K562 (cell line): Measurements from ENCODE around the gene MRPS24. TPM values are rescaled to one million over a fixed set of nuclear protein-coding genes. Genes with fewer than 3 reads are reported as not detected.
A peak's percentile ranks its signal among the peaks of the same experiment; 100 is the strongest.

Source experiments
- ATAC-seq: fragments of 200-7000 bp; cut with Tn5 transposase; 3 replicates; pipeline ENCODE4 v1.9.1; 2020; ENCODE audit warnings: moderate library complexity
- BruUV-seq: library from RNA; stranded (reverse); fragments of 400-500 nt; replicated peaks from 2 replicates; lab custom pipeline; 2021; lab: Mats Ljungman, UMichigan
- CTCF ChIA-PET: fragments of 300-600 bp; formaldehyde crosslinking; extraction: SDS; loops from one replicate; lab custom pipeline; 2021; ENCODE audit warnings: low intra/inter-chr PET ratio; lab: Yijun Ruan, JAX
- POLR2A ChIA-PET: fragments of 300-600, 350-650 bp; sonication (Branson Sonifier 250); formaldehyde crosslinking; extraction: SDS; loops from one replicate; lab custom pipeline; 2021; ENCODE audit warnings: antibody characterized with exemption, inconsistent platforms; lab: Yijun Ruan, JAX
- DNase-seq, 4 experiments: peaks; one replicate each; pipeline versions ENCODE4 v3.0.0 to v3.0.0-alpha.2; 2011 to 2018; ENCODE audit warnings: low spot score in 3 of 4, mixed read lengths in 3 of 4; ENCODE audit errors: extremely low read depth in 1 of 4
- FAIRE-seq: peaks from 2 replicates; lab custom pipeline; 2011; peaks lifted over from hg19 to GRCh38; lab: Jason Lieb, UNC
- H2AFZ ChIP-seq: 2 replicates; pipeline ENCODE4 v1.6.0; 2011; ENCODE audit warnings: low read depth, low read length, control low read depth, inconsistent platforms
- H3K27ac ChIP-seq: fragments of 200-600 bp; 3 replicates; pipeline ENCODE4 v1.8.0; 2011; ENCODE audit warnings: low read depth, mild to moderate bottlenecking, control low read depth, inconsistent platforms, low read length, moderate library complexity, mixed read lengths; ENCODE audit errors: extremely low read depth
- H3K27me3 ChIP-seq, 2 experiments: fragments of 300-600 bp in 1 of 2; 2 replicates in 1 of 2; 3 replicates in 1 of 2; pipeline versions ENCODE4 v1.6.0 to v1.8.0; 2011; ENCODE audit warnings: inconsistent platforms in 2 of 2, low read length in 2 of 2, mild to moderate bottlenecking in 1 of 2, mixed read lengths in 1 of 2, moderate library complexity in 1 of 2; ENCODE audit not compliant: control insufficient read depth in 2 of 2, insufficient read depth in 2 of 2
- H3K36me3 ChIP-seq: fragments of 300-600 bp; 3 replicates; pipeline ENCODE4 v1.8.0; 2011; ENCODE audit warnings: mild to moderate bottlenecking, low read length, inconsistent platforms; ENCODE audit not compliant: control insufficient read depth, insufficient read depth
- H3K4me1 ChIP-seq, 2 experiments: fragments of 200-600 bp in 1 of 2; replicated peaks in 1 of 2; 2 replicates in 1 of 2; 3 replicates in 1 of 2; pipeline versions ENCODE4 v1.5.1 to v1.8.0; 2011; ENCODE audit warnings: inconsistent platforms in 2 of 2, low read length in 2 of 2, mild to moderate bottlenecking in 1 of 2, mixed read lengths in 1 of 2, moderate library complexity in 1 of 2; ENCODE audit not compliant: control insufficient read depth in 2 of 2, insufficient read depth in 2 of 2
- H3K4me2 ChIP-seq: 2 replicates; pipeline ENCODE4 v1.6.1; 2011; ENCODE audit warnings: low read length, control low read depth, inconsistent platforms, mixed read lengths; ENCODE audit not compliant: insufficient read depth
- H3K4me3 ChIP-seq: fragments of 200-600 bp; sonication (generic), shearing (Covaris generic); 2 replicates; pipeline ENCODE4 v1.5.1; 2016; ENCODE audit warnings: control low read depth, inconsistent platforms
- H3K79me2 ChIP-seq: fragments of 200-600 bp; 3 replicates; pipeline ENCODE4 v1.8.0; 2011; ENCODE audit warnings: low read length, inconsistent platforms; ENCODE audit not compliant: control insufficient read depth, insufficient read depth
- H3K9ac ChIP-seq, 2 experiments: 2 replicates each; pipeline versions ENCODE4 v1.6.0 to v1.6.1; 2011; ENCODE audit warnings: low read depth in 2 of 2, low read length in 2 of 2, control low read depth in 1 of 2, inconsistent platforms in 1 of 2, mild to moderate bottlenecking in 1 of 2, mixed read lengths in 1 of 2; ENCODE audit not compliant: insufficient read depth in 1 of 2
- H3K9me1 ChIP-seq: one replicate; pipeline ENCODE4 v1.6.0; 2011; ENCODE audit warnings: inconsistent platforms, mild to moderate bottlenecking, low read length, moderate library complexity; ENCODE audit not compliant: control insufficient read depth, insufficient read depth
- H3K9me3 ChIP-seq: replicated peaks from 2 replicates; pipeline ENCODE4 v1.5.1; 2011; ENCODE audit warnings: low read depth, low read length, inconsistent platforms; ENCODE audit not compliant: control insufficient read depth, insufficient read depth
- H4K20me1 ChIP-seq: replicated peaks from 2 replicates; pipeline ENCODE4 v1.6.1; 2011; ENCODE audit warnings: low read length, inconsistent platforms, mixed read lengths; ENCODE audit not compliant: control insufficient read depth, insufficient read depth
- CBX8 ChIP-seq: fragments of 200-600 bp; sonication (generic); IDR thresholded peaks from 2 replicates; pipeline ENCODE4 v1.6.1; 2012; ENCODE audit warnings: borderline replicate concordance, mixed run types, low read depth, mild to moderate bottlenecking, moderate library complexity, mixed read lengths, low read length, control low read depth, inconsistent platforms; ENCODE audit not compliant: poor library complexity, severe bottlenecking; ENCODE audit errors: extremely low read depth
- GTF2F1 ChIP-seq: IDR thresholded peaks from 2 replicates; pipeline ENCODE4 v1.6.1; 2011; ENCODE audit warnings: low read depth, low read length, improper control_type of control experiment
- IRF2 ChIP-seq: sonication (generic); formaldehyde crosslinking; IDR thresholded peaks from 2 replicates; pipeline ENCODE4 v1.8.1; 2022; ENCODE audit warnings: mild to moderate bottlenecking, missing genetic modification reagents
- MBD2 ChIP-seq: sonication (generic); IDR thresholded peaks from 2 replicates; pipeline ENCODE4 v1.6.1; 2016; ENCODE audit warnings: low read depth, borderline replicate concordance
- NFE2L1 ChIP-seq: fragments of 450-650 bp; IDR thresholded peaks from 2 replicates; pipeline ENCODE4 v1.6.1; 2016; ENCODE audit warnings: missing genetic modification characterization, low read depth, mild to moderate bottlenecking, missing compliant biosample characterization, moderate library complexity, borderline replicate concordance
- POLR2A ChIP-seq: fragments of 450-650 bp; conservative IDR thresholded peaks from 2 replicates; pipeline ENCODE4 v1.6.1; 2016
- POLR2B ChIP-seq: fragments of 450-650 bp; IDR thresholded peaks from 2 replicates; pipeline ENCODE4 v1.6.1; 2018; ENCODE audit warnings: low read depth; ENCODE audit not compliant: partially characterized antibody
- SP1 ChIP-seq: sonication (generic); formaldehyde crosslinking; IDR thresholded peaks from 2 replicates; pipeline ENCODE4 v1.8.1; 2022; ENCODE audit warnings: mild to moderate bottlenecking, missing genetic modification reagents
- ZEB2 ChIP-seq: fragments of 450-650 bp; IDR thresholded peaks from 2 replicates; pipeline ENCODE4 v1.6.1; 2016
- ZNF445 ChIP-seq: fragments of 250-450 bp; sonication (Bioruptor Pico); IDR thresholded peaks from 2 replicates; pipeline ENCODE4 v1.4.0; 2020; ENCODE audit warnings: low read depth, mild to moderate bottlenecking, moderate library complexity
- WGBS: fragments of 100-300 bp; shearing (Covaris generic); methylation state at CpG from one replicate; pipeline ENCODE4 v1.1.6; 2016; ENCODE audit warnings: low coverage, mixed read lengths; ENCODE audit not compliant: insufficient coverage; ENCODE audit errors: missing lambda C conversion rate; 5-methylcytosine and 5-hydroxymethylcytosine counted together
- in situ Hi-C: fragments of 300-500 bp; cut with MboI; formaldehyde crosslinking; loops from 4 replicates; pipeline ENCODE4 v1.15.0; 2018; ENCODE audit warnings: inconsistent platforms, mixed read lengths
- intact Hi-C: fragments of 100-400 bp; cut with micrococcal nuclease; formaldehyde crosslinking; loops from 2 replicates; pipeline ENCODE4 v1.14.2; 2022
- polyA plus RNA-seq, 8 experiments: library from polyadenylated mRNA; depleted of rRNA in 4 of 8; stranded (reverse) in 5 of 8; unstranded in 3 of 8; fragments of >200 nt; fragmentation: Nextera tagmentation in 2 of 8; fragmentation: Illumina TruSeq in 1 of 8; extraction: Ambion mirVana in 2 of 8; extraction: Trizol in 1 of 8; gene quantifications; 2 replicates each; pipeline versions ENCODE4 v1.2.1 to v1.2.3, GENCODE V29; 2011 to 2014; ENCODE audit warnings: inconsistent platforms in 1 of 8, missing spikeins in 1 of 8
- total RNA-seq, 7 experiments: library from RNA; depleted of rRNA in 6 of 7; stranded (reverse); fragments of >200 nt in 6 of 7; fragmentation: Illumina TruSeq in 2 of 7; extraction: Trizol in 2 of 7; gene quantifications; 2 replicates each; pipeline versions ENCODE4 v1.2.1 to v1.2.3, GENCODE V29; 2011 to 2021; ENCODE audit warnings: low replicate concordance in 1 of 7
- TF ChIP-seq, protein P1 (sequence below): conservative IDR thresholded peaks from 2 replicates; pipeline ENCODE4 v1.6.1; 2011; ENCODE audit warnings: low read depth, mild to moderate bottlenecking, low read length; ENCODE audit not compliant: control insufficient read depth
- TF ChIP-seq, protein P2 (sequence below), 2 experiments: fragments of 450-650 bp; conservative IDR thresholded peaks; 2 replicates each; pipeline ENCODE4 v1.6.1; 2017; ENCODE audit warnings: mild to moderate bottlenecking in 2 of 2, moderate library complexity in 2 of 2
- TF ChIP-seq, protein P3 (sequence below): fragments of 450-650 bp; IDR thresholded peaks from 2 replicates; pipeline ENCODE4 v1.6.1; 2017; ENCODE audit warnings: antibody characterized with exemption

MRPS24 gene
- total and polyA plus RNA-seq, 9 of the 15 experiments (the other 6 are each of a cell fraction or from before 2014, with no cell fraction given), result 51.4 to 214 (median 169) TPM

DNA sequence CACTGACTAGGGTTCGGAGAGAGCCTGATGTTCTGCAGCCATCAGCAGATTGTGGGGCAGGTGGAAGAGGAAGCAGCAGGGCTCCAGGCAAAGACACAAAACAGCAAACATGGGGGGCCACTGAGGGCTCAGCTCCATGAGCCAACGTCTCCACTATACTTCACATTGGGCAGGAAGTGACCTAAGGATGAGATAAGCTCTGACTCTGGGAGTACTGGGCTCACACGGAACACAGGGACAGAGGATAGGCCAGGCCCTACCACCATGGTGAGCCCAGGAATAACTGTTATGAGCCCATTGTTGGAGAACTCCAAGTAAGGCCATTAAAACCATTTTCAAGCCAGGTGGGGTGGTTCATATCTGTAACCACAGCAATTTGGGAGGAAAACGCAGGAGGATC, 14.9 kb upstream of the MRPS24 start:
- intact Hi-C loops, result no loop called here
- FAIRE-seq (no peak), DNase-seq (no peak), ATAC-seq (peak; percentile 63)
- no peak overlapping the region for H3K4me3 ChIP-seq
- BruUV-seq, result no TSS peak
- H3K27me3 ChIP-seq, result no peaks in the 10 kb centered on the region
- H3K79me2 ChIP-seq, result peaks cover 9% of the 10 kb centered on the region; the same call in 1 of the 3 replicates
- H4K20me1 ChIP-seq, result no peaks in the 10 kb centered on the region
- POLR2A ChIA-PET, result interaction anchor here (0.6 to 2.5 kb wide), 4 partner anchors 11 to 187 kb away, joined by 3 to 19 read pairs (median 3); no protein-coding TSS in a partner anchor
- H3K4me1 ChIP-seq, result peaks cover 0 to 2% of the 10 kb centered on the region in 2 experiments; a peak in 1 of 5 replicates
- H3K36me3 ChIP-seq, result peaks cover 58% of the 10 kb centered on the region
- no peak overlapping the region for H3K4me2 ChIP-seq
- CTCF ChIA-PET, result no interaction called here
- H3K27ac ChIP-seq, result no peak overlapping the region
- no peak overlapping the region for H2AFZ ChIP-seq
- in situ Hi-C loops, result no loop called here
- H3K9ac ChIP-seq, result no peak overlapping the region
- 37% methylated on average over 4 of the region's 4 CpGs for WGBS
- H3K9me3 ChIP-seq, result no peaks in the 10 kb centered on the region
- no peaks in the 10 kb centered on the region for H3K9me1 ChIP-seq
- TF ChIP-seq MBD2 (no peak), ZNF445 (CRISPR knock-in tag) (no peak), NFE2L1 (no peak), POLR2A (no peak), GTF2F1 (no peak), ZEB2 (no peak), IRF2 (CRISPR knock-in tag) (no peak), CBX8 (no peak), SP1 (CRISPR knock-in tag) (no peak), POLR2B (no peak)
- TF ChIP-seq, protein P1, sequence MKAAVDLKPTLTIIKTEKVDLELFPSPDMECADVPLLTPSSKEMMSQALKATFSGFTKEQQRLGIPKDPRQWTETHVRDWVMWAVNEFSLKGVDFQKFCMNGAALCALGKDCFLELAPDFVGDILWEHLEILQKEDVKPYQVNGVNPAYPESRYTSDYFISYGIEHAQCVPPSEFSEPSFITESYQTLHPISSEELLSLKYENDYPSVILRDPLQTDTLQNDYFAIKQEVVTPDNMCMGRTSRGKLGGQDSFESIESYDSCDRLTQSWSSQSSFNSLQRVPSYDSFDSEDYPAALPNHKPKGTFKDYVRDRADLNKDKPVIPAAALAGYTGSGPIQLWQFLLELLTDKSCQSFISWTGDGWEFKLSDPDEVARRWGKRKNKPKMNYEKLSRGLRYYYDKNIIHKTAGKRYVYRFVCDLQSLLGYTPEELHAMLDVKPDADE, result no peak
- TF ChIP-seq, protein P2, sequence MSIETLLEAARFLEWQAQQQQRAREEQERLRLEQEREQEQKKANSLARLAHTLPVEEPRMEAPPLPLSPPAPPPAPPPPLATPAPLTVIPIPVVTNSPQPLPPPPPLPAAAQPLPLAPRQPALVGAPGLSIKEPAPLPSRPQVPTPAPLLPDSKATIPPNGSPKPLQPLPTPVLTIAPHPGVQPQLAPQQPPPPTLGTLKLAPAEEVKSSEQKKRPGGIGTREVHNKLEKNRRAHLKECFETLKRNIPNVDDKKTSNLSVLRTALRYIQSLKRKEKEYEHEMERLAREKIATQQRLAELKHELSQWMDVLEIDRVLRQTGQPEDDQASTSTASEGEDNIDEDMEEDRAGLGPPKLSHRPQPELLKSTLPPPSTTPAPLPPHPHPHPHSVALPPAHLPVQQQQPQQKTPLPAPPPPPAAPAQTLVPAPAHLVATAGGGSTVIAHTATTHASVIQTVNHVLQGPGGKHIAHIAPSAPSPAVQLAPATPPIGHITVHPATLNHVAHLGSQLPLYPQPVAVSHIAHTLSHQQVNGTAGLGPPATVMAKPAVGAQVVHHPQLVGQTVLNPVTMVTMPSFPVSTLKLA (conservative IDR thresholded peaks at IDR 0.05), result no peak
- TF ChIP-seq, protein P3, sequence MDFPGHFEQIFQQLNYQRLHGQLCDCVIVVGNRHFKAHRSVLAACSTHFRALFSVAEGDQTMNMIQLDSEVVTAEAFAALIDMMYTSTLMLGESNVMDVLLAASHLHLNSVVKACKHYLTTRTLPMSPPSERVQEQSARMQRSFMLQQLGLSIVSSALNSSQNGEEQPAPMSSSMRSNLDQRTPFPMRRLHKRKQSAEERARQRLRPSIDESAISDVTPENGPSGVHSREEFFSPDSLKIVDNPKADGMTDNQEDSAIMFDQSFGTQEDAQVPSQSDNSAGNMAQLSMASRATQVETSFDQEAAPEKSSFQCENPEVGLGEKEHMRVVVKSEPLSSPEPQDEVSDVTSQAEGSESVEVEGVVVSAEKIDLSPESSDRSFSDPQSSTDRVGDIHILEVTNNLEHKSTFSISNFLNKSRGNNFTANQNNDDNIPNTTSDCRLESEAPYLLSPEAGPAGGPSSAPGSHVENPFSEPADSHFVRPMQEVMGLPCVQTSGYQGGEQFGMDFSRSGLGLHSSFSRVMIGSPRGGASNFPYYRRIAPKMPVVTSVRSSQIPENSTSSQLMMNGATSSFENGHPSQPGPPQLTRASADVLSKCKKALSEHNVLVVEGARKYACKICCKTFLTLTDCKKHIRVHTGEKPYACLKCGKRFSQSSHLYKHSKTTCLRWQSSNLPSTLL, result no peak
